T-helper 2 cell treated with Interferon-gamma antibody and Interleukin-4, amounts not matched to agents 100 ng/mL and 5 ng/mL, for 36 hours (primary cell): ENCODE results near the gene TMEM266. TPM values are rescaled to one million over a fixed set of nuclear protein-coding genes. Genes with fewer than 3 reads are reported as not detected.

Experiments
- intact Hi-C: fragments of 100-400 bp; cut with micrococcal nuclease; formaldehyde crosslinking; loops from one replicate; pipeline ENCODE4 v1.15.1; 2023
- total RNA-seq: library from RNA; stranded (reverse); gene quantifications from 2 replicates; pipeline ENCODE4 v1.2.3, GENCODE V29; 2022

Gene TMEM266
- total RNA-seq, 1 donor from 2014 or later: not detected

DNA sequence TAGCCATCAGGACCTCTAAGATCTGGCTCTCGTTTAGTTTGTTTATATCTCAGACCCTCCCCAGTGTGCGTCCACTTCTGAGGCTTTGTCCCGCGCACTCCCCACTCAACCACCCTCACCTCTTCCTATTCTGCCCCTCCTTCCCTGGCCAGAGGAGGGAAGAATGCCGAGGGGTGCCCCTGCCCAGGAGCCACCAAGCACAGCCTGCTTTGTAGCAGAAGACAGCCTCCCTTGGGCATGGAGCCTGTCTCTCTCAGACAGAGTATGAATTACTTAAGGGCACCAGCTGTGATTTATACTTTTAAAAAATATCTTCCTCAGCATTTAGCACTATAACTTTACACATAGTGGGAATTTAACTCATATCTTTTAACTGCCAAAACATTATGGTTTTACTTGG, 6.0 kb downstream of the TMEM266 start:
- intact Hi-C loops: no loop called here

DNA sequence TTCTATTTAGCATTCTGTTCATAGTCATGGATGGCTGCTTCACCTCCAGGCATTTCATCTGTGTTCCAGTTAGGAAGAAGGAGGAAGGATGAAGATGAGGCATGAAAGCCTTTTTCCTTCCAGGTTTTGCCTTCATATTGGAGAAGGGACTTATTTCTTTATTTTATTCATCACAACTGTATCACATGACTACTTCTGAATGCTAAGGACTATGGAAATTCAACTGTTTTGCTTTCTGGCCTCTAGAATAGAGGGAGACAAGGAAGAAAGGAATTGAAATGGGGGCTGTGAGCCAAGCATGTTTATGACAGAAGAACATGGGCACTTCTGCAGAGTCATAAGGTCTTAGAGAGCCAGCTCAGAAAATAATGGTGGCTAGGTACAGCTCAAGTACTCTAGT, 10.4 kb downstream of the TMEM266 start:
- intact Hi-C loops: no loop called here

- intact Hi-C loops: no loop called here
These were observed 11.3 kb downstream of the TMEM266 start for GRCh38 chr15:76070921-76071635.

GRCh38 chr15:76071806-76072205, 12.0 kb downstream of the TMEM266 start:
- intact Hi-C loops: no loop called here

GRCh38 chr15:76073554-76073953, 13.8 kb downstream of the TMEM266 start:
- intact Hi-C loops: no loop called here

DNA sequence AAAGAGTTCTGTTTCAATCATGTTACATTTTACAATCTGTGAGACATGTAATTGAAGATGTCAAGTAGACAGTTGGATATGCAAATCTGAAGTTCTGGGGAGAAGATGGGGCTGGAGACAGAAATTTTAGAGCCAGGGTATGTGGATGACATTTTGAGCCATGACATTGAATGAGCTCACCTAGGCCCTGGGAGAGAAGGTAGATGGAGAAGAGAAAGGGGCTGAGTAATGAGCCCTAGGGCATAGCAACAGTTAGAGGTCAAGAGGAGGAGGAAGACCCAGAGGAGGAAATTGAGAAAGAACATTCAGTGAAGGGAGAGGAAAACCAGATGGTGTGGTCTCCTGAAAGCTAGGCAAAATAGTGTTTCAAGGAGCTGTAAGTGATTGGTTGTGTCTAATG, 15.3 kb downstream of the TMEM266 start:
- intact Hi-C loops: no loop called here

DNA sequence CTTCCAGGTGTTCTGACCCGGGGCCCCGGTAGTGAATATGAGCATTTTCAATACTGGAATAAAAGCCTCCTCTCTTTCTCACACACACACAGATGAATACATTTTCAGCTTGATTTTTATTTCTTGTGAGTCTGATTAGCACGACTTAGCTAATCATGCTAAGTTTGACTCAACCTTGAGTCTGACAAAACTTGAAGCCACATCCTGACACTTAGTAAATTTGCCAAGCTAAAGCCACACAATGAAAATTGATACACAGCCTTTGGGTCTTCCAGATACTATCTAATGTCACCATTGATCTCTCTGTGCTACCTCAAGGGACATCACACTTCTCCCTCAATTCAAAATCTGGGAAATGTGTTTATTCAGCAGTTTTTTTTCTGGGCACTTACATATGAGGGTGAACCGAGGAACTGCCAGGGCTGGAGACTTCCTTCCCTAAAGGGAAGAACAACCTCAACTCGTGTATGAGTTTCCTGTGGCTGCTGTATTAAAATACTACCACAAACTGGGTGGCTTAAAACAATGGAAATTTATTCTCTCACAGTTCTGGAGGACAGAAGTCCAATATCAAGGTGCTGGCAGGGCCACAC, 18.6 kb downstream of the TMEM266 start:
- intact Hi-C loops: no loop called here

GRCh38 chr15:76084256-76084655, 24.5 kb downstream of the TMEM266 start:
- intact Hi-C loops: no loop called here

GRCh38 chr15:76098685-76099084, 38.9 kb downstream of the TMEM266 start:
- intact Hi-C loops: no loop called here

- intact Hi-C loops: no loop called here
These were observed 39.6 kb downstream of the TMEM266 start for GRCh38 chr15:76099388-76099787.

DNA sequence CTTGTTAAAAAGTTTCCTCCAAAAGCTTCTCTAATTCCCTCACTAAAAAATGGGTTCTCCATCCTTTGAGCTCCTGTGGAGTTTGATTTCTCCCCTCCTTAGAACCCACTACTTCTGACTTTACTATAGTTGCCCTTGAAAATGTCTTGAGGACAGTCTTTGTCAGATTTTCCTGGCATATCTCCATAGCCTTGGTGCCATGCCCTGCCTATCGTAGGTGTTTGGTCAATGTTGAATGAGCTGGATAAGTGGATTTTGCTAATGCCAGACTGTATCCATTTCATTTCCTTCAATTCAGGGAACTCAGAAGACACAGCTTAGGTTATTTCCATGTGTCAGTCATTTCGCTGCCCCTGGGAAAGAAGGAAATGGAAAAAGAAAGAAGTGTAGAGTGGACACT, 40.6 kb downstream of the TMEM266 start:
- intact Hi-C loops: no loop called here

DNA sequence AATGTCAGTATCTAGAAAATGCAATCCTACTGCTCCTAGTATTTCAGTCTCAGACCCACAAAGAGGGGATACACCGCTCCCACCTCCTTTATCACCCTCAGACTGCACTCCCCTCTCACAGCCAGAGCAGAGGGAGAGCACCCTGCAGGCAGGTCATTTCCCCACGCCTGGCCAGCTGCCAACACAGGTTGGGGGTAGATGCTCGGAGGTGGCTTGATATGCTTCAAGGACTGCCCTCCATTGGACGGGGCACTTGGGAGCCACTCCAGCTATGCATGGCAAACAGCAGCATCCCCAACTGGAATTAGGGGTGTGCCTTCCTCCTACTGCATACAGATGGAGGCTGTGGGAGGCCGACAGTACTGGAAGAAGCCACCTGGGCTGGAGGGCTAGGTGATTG, 41.9 kb downstream of the TMEM266 start:
- intact Hi-C loops: no loop called here

- intact Hi-C loops: no loop called here
These were observed 45.6 kb downstream of the TMEM266 start for GRCh38 chr15:76105391-76105790.

DNA sequence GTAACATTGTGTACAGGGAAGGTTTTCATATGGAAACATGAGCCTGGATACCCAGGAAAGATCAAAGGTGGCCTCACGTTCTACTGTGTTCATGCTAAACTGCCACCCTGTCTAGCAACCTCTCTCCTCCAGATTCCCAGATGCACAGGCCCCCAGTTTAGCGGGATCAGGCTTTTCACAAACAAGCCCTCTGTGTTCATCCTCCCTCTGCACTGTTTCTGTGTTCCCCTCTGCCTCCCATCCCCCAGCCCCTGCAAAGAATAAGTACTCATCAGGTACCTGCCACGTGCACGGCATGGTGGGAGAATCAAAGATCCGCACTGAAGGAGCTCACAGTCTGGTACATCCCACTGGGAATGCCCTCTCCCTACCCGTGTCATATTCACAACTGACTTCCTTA, 46.1 kb downstream of the TMEM266 start:
- intact Hi-C loops: no loop called here

- intact Hi-C loops: no loop called here
These were observed 47.4 kb downstream of the TMEM266 start for GRCh38 chr15:76107169-76107568.

- intact Hi-C loops: no loop called here
These were observed 48.4 kb downstream of the TMEM266 start for GRCh38 chr15:76108021-76108723.

- intact Hi-C loops: no loop called here
These were observed 49.3 kb downstream of the TMEM266 start for GRCh38 chr15:76109046-76109445.

DNA sequence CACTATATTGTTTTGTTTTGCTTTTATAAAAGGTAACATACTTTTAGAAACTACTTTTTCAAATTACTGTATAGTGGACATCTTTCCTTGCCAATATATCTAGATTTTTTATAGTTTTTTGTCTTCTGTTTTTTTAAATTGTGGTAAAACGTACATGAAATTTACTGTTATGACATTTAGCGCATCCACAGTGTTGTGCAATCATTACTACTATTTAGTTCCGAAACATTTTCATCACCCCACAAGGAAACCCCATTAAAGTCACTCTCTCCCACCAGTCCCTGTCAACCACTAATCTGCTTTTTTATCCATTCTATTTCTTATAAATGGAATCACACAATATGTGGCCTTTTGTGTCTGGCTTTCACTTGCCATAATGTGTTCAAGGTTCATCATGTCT, 54.8 kb downstream of the TMEM266 start:
- intact Hi-C loops: no loop called here

GRCh38 chr15:76116138-76116885, 56.5 kb downstream of the TMEM266 start:
- intact Hi-C loops: no loop called here

GRCh38 chr15:76117181-76117580, 57.4 kb downstream of the TMEM266 start:
- intact Hi-C loops: no loop called here

DNA sequence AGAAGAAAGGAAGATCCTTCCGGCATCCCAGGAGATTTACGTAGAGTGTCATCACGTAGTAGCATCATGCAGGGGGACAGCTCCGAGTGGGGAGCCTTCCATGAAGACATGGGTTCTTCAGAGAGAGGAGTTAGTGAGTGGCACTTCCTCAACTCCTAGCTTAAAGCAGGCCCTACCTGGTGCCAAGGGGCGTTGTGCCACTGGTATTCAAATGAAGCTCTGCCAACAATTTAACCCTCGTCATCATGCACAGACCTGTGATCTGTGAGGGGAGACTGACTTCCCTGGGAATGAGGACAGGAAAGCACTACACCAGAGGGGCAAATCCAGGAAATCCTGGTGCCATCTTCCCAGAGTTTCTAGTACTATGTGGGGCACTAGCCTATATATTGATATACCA, 59.0 kb downstream of the TMEM266 start:
- intact Hi-C loops: no loop called here

DNA sequence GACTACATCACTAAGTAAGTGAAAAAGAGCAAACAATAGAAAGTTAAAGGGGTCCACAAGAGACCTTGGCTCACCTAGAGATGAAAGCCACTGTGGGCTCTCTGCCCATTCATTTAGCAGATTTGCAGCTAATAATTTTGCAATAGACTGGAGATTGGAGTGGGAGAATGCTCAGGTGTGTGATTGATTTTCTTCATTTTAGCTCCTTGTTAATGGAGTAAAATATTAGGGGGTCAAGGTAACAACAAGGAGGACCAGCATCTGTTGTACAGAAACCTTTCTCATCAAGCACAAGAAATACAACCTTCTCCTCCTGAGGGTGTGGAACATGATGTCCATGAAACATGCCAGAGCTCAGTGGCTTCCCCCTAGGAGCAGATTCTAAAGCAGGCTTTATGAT, 63.2 kb downstream of the TMEM266 start:
- intact Hi-C loops: no loop called here
